PC-9 (cell line): Measurements from ENCODE around the gene MIEF1.

ENCODE experiments used
- EZH2 ChIP-seq: fragments of 200-600 bp; sonication (generic); IDR thresholded peaks from 2 replicates; pipeline ENCODE4 v1.8.0; 2017; ENCODE audit warnings: antibody characterized with exemption, low read depth
- TF ChIP-seq, protein P1 (sequence below): fragments of 200-600 bp; sonication (generic); conservative IDR thresholded peaks from 2 replicates; pipeline ENCODE4 v1.6.1; 2017; ENCODE audit warnings: mixed run types, antibody characterized with exemption, mild to moderate bottlenecking, moderate library complexity

DNA sequence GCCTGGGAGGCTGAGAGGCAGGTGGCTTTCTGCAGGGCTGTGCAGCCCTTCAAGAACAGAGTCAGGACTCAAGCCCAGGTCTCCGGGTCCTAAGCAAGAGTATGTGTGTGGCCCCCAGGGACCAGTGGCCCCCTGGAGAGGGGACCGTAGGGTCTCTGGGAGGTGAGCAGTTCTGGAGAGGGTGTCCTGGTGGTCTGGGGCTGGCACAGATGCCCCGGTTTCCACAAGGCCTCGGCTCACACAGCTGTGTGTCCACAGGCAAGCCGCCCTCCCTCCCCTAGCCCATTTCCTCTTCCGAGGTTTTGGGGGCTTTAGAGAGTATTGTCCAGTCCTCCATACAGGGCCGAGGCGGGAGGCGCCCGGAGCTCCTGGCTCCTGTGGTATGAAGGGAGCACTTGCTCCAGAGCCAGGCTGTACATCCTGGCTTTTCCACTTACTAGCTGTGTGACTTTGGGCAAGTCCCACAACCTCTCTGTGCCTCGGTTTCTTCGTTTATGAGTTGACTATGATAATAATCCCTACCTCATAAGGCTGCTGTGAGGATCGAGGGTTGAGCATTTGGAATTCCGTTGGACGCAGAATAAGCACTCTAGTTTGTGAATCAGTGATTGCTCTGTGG, 33.9 kb downstream of the MIEF1 start:
- no peak for TF ChIP-seq EZH2
- TF ChIP-seq, protein P1, sequence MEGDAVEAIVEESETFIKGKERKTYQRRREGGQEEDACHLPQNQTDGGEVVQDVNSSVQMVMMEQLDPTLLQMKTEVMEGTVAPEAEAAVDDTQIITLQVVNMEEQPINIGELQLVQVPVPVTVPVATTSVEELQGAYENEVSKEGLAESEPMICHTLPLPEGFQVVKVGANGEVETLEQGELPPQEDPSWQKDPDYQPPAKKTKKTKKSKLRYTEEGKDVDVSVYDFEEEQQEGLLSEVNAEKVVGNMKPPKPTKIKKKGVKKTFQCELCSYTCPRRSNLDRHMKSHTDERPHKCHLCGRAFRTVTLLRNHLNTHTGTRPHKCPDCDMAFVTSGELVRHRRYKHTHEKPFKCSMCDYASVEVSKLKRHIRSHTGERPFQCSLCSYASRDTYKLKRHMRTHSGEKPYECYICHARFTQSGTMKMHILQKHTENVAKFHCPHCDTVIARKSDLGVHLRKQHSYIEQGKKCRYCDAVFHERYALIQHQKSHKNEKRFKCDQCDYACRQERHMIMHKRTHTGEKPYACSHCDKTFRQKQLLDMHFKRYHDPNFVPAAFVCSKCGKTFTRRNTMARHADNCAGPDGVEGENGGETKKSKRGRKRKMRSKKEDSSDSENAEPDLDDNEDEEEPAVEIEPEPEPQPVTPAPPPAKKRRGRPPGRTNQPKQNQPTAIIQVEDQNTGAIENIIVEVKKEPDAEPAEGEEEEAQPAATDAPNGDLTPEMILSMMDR = no peak
